DMS79 (cell line): ENCODE results near the gene CDH23.

ENCODE experiments used
- DNase-seq: peaks from one replicate; lab custom pipeline; 2025; lab: John Stamatoyannopoulos, UW

The CDH23 gene

DNA sequence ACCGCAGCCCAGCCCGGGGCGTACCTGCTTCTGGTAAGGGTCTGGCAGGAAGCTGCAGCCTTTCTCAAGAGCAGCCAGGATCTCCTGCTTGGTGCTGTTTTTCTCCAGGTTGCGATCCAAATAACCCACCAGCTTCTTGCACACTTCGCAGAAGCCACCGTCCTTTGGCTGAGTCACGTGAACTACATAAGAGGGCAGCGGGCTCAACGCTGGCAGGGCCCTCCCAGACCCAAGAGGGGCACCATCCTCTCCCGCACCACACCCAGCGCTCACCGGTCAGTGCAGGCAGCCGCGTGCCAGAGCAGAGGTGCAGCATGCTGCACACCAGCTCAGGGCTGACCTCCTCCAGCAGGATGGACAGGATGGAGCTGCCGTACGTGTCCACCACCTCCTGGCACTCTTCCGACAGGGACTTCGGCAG lies 422.7 kb downstream of the CDH23 start:
- DNase-seq = no peak

DNA sequence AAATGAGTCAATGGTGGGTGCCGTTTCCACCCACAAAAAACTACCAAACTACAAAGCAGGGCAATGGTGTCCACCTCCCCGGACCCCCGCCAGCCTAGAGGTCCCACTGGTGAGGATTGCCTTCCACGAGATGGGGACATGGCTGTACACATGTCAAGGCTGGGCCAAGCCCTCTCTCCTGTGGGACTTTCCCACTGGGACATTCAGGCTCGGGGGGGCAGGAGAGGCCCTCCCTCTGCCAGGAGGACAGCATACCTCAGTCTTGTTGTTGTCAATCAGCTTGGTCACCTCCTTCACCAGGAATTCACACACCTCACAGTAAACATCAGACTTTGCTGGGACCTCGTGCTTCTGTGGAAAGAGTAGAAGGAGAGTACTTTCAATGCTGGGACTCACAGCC lies 423.3 kb downstream of the CDH23 start:
- DNase-seq = no peak

DNA sequence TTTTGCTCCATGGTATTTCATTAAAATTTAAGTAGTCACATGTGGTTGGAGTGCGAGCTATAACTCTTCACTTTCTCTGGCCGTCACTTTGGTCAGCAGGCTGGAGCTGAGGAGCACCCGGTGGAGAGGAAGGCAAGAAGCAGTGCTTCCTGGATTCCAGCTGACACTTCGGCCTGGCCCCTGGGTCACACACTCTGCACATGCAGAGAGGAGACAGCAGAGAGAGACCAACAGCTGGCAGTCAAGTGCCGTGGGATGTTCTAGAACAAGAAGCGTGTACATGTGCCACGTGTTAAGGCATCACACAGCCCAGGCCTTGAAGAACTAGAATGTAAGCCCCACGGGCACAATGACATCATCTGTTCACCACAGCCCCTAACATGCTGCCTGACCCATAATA lies 424.2 kb downstream of the CDH23 start:
- DNase-seq = no peak

DNA sequence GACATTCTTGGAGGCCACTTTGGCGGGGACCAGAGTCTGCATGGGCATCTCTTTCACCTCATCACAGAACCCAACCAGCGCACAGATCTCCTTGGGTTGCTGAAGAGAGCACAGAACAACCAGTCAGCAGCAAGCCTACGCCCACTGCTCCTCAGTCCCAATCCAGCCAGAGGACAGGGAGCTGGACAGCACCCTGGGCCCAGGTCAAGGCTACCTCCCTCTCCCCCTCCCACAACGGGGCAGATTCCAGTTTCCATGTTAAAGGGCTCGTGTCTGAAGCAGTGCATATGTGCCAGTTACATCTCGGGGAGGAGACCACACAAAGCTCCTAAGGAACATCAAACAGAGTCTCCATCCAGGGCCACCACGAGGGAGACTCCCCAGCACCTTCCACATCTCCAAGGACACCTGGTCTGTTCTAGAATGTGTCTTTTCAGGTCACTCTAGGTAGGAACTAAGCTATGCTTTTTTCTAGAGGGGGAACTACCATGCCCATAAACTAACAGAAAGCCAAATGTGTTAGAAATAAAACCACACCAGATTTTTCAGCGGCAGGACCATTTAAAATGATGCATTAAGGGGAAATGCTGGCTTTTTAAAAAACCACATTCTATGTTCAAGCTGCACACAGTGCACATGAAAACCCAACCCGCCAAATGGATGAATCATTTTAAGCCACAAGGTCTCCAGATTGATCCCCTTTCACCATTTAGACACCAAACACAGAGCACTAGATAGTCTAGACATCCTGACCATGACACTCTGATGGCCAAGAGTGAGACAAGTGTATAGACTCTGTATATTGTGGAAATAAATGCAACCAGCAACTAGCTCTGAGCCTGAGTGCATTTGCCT lies 425.4 kb downstream of the CDH23 start:
- no peak for DNase-seq

DNA sequence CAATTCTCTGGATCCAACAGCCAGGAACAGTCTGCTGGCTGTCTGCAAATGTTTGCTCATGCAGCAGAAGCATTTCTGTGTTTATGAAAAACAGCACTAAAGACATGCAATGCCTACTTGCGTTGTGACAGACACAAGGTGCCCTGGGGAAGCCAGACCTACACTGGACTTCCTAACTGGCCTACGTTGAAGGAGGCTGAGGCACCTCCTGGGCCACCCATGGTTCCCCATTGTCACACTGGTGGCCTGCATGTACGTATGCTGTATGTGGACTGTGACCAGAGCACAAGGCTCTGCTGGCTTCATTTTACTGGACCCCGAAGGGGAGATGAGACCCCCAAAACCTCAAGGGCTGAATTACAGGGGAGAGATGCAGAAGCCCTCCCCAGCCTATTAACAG lies 426.6 kb downstream of the CDH23 start:
- no peak for DNase-seq

DNA sequence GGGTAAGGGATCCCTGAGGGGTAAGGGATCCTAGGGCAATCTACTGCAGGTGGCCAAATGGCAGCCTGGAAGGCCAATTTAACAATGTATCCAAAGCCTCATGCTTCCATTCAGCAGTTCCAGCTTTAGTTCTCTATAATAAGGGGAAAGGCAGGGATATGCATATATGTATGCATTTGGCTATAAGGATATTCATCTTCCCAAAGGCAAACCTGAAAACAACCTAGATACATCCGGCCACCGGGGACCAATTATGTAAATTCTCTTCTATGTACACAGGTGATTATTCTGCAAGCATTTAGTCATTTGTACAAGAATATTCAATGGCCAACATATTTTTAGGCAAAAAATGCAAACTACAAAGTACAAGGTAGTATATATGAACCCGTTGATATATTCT lies 427.6 kb downstream of the CDH23 start:
- no peak for DNase-seq

DNA sequence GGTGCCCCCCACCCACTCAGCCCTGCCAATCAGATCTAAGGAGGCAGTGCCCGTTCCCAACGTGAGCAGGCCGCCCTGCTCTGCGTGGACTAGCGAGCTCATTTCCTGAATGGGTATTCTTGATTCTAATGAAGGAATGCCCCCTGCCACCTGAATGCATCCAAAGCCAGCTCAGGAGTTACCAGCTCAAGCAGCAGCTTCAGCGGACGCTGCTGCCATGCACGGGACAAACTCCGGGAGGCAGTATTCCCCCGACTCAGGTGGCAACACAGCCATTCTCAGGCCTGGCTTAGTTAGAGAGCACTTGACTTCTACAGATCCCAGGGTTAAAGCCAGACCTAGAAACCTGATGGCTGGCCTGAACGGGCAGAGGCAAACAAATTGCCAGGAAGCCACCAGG lies 428.5 kb downstream of the CDH23 start:
- no peak for DNase-seq

DNA sequence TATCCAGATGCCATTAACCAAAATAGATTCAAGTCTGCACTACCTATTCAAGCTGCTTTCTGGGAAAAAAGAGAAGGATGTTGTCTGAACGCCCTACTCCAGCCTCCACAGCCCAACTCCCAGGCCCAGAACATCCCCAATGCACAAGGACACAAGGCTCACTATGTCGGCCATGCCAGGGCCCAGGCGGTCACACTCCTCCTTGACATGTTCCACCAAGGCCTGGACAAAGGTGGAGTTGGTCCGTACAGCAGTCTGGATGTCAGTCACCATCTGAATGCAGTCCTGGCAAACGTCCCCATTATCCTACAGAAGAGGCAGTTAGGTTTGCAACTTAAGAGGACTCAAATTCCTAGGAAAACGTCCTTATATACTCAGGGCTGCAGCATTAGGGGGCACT lies 431.1 kb downstream of the CDH23 start:
- DNase-seq = no peak

DNA sequence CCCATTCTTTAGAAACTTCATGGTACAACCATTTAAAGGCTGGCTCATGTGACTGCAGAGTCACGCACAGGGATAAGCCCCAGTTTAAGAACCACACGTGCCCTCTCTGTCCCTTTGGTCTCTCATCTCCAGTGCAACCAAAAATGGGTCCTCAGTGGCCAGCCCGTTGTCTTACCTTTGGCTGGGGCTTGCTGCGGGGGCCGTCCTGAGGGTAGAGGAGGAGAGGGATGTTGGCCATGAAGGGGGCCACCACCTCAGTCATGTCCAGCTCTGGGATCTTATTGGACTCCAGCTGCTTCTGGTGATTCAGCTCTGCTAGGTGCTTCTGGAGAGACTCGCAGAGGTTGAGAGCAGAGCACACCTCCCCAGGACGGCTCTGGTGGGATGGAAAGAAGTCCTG lies 432.0 kb downstream of the CDH23 start:
- DNase-seq = no peak

DNA sequence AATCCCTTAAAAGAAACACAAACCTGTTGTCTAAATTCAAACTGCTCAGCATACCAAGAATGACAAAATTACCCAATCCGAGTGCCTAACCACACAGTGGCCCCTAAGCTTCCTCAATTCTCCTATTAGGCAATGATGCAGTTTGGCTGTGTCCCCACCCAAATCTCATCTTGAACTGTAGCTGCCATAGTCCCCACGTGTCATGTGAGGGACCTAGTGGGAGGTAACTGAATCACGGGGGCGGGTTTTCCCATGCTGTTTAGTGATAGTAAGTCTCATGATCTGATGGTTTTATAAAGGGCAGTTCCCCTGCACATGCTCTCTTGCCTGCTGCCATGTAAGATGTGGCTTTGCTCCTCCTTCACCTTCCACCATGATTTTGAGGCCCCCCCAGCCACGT lies 432.5 kb downstream of the CDH23 start:
- no peak for DNase-seq

DNA sequence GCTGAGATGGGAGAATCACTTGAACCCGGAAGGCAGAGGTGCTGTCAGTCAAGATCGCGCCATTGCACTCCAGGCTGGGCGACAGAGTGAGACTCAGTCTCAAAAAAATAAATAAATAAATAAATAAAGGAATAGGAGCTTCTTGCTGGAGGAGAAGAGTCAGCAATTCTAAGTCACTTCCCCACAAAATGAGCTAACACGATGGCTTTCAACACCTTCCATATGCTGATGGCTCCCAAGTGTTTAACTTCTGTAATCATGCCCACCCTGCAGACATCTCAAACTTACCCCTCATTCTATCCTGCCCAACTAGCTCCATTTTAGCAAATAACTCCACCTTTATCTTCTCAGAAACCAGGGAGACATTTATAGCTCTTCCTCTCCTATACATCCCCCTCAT lies 433.2 kb downstream of the CDH23 start:
- DNase-seq = no peak

DNA sequence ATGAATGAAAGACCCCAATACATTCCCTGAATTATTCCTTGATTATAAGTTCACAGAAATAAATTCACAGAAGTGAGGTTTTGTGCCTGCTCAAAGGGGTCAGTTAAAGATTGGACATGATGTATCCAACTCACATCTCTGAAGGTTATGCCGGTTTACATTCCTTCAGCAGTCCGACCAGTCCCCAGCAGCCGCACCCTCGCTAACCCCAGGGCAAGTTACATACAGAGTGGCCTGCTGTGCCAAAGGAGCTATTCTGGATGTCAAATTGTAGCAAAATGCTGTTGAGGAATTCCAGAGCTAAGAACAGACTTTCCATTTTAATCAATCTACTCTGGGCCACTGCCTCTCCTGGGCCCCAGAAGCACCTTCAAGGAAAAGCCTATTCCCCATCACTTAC lies 434.0 kb downstream of the CDH23 start:
- DNase-seq = no peak

DNA sequence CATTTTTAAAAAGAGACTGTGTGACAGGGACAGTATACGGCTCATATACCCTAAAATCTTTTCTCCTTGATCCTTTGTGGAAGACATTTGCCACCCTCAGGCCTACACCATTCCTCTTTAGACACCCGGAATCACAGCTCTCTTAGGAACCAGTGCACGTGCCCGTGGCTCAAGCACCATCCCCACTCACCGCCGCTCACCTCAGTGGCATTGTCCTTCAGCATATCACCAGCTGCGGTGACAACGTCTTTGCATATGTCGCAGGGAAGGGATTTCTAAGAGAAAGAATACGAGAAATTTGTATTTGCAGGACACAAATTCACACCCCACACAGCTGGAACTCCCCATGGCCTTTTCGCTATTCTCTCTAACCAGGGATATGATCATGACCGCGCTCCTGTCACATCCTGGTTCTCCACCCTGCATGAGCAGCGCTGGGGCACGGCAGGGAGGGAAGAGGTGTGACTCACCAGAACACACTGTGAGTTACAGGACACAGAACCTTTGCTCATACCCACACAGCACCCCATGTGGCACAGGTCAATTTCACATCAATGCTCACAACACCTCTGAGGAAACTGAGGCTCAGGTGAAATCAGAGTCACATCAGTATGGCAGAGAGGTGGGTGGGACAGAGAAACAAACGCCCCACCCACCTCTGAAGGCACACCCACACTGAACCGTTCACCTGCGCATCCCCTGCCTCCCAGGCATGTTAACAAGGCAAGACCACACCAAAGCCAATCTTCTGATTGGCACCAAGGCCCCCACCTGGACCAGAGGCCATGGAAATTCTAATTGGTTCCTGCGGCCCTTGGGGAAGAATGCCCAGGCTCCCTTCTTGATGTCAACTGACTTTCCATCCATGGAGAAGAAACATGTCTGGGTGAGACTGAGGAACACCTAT lies 435.2 kb downstream of the CDH23 start:
- DNase-seq = no peak

DNA sequence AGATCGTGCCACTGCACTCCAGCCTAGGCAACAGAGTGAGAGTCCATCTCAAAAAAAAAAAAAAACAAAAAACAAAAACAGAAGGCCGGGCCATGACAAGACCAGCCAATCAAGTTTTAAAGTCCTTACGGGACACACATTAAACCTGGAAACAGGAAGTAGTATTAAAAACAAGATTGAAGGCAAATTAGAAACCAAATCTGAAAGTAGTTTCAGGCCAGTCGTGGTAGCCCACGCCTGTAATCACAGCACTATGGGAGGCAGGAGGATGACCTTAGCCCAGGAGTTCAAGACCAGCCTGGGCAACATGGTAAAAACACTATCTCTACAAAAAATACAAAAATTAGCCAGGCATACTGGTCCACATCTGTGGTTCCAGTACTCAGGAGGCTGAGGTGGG lies 436.2 kb downstream of the CDH23 start:
- no peak for DNase-seq

DNA sequence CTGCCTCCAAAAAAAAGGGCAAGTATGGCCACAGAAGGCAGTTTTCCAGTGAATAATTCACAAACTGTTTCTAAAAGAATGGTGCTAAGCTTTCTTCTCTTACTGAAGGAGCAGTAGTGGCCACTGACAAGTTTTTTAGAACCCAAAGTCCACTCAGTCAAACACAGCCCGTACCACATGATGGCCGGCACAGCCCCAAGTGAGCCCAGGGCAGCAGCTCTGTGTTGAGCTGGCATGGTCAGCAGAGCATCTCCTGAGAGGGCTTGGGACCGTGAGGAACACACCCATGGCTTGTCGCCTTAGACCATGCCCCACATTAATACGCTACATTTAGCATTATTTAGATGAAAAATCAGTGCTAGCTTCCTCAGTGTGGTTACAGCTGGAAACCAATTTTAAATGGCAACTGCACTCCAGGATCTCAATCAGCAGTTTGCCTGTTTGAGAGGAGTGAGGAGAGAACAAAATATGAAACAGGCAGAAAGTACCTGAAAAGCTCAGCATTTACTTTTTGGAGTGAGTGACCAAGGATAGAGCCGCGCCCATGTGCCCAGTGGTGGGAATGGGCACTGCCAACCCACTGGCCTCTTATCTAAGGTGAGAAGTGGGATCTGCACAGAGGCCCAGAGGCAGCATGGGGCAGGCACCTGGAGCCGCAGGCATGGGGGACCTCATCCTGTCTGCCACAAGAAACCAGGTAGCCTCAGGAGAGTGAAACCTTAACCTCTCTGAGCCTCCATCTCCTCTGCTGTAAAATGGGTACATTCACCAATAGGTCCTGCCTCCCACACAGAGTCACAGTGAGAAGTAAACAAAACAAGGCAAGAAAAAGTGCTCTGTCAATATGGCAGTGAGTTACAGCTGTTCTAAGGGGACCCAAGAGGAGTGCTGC lies 437.0 kb downstream of the CDH23 start:
- no peak for DNase-seq

DNA sequence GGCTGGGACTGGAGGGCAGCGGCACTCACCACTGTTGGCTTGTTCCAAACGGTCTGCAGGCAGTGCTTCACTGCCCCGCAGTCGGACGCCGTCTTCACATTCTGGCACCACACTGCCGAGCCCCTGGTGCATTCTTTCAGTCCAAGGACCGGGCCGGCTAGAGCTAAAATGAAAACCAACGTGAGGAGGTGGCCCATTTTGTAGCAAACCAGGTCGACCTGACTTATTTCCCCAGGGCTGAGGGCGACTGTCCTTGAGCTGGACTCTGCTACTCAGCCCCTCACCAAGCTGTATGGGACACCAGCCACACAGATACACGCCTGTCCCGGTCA lies 437.6 kb downstream of the CDH23 start:
- DNase-seq = no peak

DNA sequence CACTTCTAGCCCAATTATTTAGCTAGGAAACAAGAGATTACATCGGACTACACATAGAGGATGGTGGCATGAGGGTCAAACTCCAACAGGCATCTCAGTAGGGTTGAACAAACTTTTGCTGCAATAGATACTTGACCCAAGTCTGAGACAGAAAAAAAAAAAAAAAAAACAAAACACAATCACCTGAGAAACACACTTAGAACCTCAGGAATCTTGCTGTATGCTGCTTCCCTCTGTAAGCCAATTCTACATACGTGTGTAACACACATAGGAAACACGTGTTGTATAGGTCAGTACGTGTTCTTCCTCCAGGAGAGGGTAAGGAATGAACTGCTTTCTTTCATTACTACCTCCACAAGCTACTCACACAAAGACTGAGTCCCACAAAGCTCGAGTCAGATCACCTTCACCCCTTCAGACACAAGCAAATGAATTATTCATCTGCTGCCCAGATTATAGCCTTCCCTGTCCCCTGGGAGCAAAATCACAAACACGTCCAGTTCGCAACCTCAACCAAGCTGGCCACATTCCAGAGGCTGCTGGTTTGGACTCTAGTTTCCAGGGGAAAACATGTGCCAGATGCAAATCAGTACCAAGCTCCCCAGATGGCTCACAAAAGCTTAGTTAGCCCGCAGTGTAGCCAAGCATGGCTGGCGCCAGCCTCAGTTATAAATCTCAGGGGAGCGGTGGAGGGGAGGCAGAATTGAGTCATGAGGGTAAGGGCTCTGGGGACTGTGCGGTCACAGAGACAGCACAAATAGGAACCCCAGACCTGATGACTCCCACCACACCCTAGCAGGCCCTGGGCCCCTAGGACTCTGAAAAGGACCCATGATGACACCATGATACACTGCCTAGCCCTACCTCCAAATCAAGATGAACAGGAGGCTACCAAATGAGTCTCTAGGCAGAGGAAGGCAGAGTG lies 439.2 kb downstream of the CDH23 start:
- DNase-seq = peak; percentile 88

DNA sequence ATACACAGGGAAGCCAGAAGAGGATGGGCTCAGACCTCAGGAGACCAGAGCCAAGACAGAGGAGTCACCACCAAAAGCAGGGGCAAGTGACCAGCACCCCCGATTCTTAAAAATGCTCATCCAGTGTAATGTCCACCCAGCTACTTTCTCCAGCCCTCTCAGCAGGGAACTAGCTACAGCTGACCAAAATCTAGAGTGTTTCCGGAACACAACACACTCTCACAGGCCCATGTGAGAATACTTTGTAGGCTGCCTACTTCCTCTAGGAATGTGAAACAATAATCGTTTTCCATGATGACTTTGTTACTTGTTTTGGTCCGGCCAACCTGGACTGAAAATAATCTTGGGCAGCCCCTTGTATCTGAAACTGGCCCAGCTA lies 439.9 kb downstream of the CDH23 start:
- no peak for DNase-seq

DNA sequence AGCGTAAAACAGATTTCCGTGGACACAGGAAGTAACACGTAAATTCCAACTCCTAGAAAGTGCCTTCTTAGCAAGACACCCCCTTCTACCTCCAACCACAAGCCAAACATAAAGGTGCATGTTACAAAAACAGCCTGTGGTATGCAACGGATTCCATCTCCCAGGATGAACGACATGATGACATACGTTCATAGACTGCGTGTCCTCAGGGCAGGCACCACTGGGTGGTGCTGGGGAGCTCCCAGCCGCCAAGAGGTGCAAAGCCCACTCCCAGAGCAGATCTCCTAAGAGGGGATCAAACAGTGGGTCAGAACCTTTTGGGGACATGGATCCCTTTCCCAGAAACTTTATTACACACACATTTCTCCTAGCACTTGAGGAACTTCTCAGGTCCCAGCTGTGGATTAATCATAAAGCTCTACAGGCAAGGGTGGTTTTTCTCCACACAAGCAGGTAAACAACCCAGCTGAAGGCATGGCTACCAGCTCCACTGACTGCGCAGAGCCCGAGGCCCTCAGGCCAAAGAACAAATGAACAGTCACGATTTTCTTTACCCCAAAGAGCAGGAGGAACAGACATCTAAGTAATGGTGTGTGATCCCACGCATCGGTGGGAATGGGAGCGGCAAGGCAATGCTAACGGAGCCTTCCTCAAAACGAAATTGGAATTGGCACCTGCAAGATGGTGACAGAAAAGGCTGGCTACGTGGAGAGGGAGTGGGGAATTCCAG lies 440.5 kb downstream of the CDH23 start:
- no peak for DNase-seq
